HAP-1 (cell line): ENCODE measurements around the gene PTPRR.

ENCODE experiments used
- DNase-seq, 2 experiments: peaks; one replicate each; pipeline ENCODE4 v3.0.0-alpha.2; 2016 to 2020; ENCODE audit warnings: low spot score in 2 of 2
- H3K27me3 ChIP-seq: fragments of 250-450 bp; sonication (Bioruptor Pico); 2 replicates; pipeline ENCODE4 v1.5.1; 2020; ENCODE audit warnings: low read depth, mild to moderate bottlenecking, moderate library complexity
- H3K36me3 ChIP-seq: fragments of 250-450 bp; sonication (Bioruptor Pico); replicated peaks from 2 replicates; pipeline ENCODE4 v1.5.1; 2020; ENCODE audit warnings: mild to moderate bottlenecking
- H3K4me1 ChIP-seq: fragments of 250-450 bp; sonication (Bioruptor Pico); 2 replicates; pipeline ENCODE4 v1.5.1; 2020; ENCODE audit warnings: mild to moderate bottlenecking
- H3K4me3 ChIP-seq: fragments of 250-450 bp; sonication (Bioruptor Pico); 2 replicates; pipeline ENCODE4 v1.5.1; 2020; ENCODE audit warnings: mild to moderate bottlenecking, moderate library complexity
- H3K9me3 ChIP-seq: fragments of 250-450 bp; sonication (Bioruptor Pico); 2 replicates; pipeline ENCODE4 v1.5.1; 2020; ENCODE audit warnings: mild to moderate bottlenecking, moderate library complexity
- in situ Hi-C: fragments of 300-500 bp; cut with MboI; formaldehyde crosslinking; loops from 3 replicates; pipeline ENCODE4 v1.14.3; 2020; ENCODE audit warnings: low sequenced_read_pairs, inconsistent platforms, mixed read lengths

The PTPRR gene

DNA sequence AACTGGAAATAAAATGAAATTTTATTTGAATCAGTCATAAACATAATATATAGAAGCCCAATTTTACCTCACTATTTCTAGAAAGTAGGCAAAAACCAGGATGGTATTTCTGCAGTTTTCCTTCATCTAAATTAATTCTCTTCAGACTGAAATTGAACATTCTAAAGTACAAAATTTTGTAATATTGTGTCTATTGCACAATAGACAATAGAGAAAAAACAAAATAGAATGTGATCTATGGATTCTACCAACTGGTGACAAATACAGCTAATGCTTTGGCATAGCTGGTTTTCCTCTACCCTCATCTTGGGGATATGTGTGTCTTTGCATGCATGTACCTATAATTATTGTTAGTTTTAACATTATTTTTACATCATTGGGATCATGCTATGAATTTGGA is 8.5 kb upstream of the PTPRR start:
- Histone ChIP-seq H3K9me3 (no peaks in the 10 kb centered on the region), H3K36me3 (no peaks in the 10 kb centered on the region), H3K4me1 (no peaks in the 10 kb centered on the region), H3K4me3 (no peak overlapping the region), H3K27me3 (no peaks in the 10 kb centered on the region)
- no peak for DNase-seq
- in situ Hi-C loops, result no loop called here

DNA sequence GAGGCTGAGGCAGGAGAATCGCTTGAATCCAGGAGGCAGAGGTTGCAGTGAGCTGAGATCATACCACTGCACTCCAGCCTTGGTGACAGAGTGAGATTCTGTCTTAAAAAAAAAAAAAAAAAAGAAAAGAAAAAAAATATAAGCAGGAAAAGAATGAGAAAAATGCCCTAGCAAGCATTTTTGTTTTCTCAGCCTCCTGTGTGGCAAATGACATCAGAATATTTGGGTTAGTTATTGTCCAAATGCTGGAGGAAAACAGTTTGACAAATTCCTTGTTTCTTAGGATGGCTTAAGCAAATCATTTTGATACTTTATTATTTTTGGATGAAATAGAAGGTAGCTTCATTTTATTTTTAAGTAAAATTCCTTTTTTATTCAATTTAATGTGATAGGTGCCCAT is 7.5 kb upstream of the PTPRR start:
- Histone ChIP-seq H3K4me3 (no peak overlapping the region), H3K9me3 (no peaks in the 10 kb centered on the region)

DNA sequence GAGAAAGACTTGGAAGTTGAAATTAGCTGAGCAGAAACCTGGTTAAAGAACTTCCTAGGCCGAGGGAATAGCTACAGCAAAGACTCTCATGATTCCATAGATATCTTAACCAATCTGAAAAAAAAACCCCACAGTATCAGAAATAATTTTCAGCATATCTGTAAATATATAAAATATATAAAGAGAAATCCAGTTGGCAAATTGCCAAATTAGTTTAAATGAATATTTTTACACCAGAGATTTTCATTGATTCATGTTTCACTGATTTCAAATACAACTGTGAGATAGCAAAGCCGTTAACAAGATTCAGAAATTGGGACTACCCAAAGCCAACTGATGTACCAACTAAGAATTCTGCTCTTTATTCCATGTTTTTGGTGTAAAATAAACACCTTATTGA is 6.8 kb upstream of the PTPRR start:
- no peaks in the 10 kb centered on the region for H3K4me1 ChIP-seq
- in situ Hi-C loops, result no loop called here
- no peaks in the 10 kb centered on the region for H3K9me3 ChIP-seq
- no peaks in the 10 kb centered on the region for H3K27me3 ChIP-seq
- no peak for DNase-seq
- no peaks in the 10 kb centered on the region for H3K36me3 ChIP-seq
- H3K4me3 ChIP-seq, result no peak overlapping the region

More for the DNA sequence above, 7.5 kb upstream of the PTPRR start:
- in situ Hi-C loops, result no loop called here
- H3K27me3 ChIP-seq, result no peaks in the 10 kb centered on the region
- DNase-seq, result no peak
- H3K36me3 ChIP-seq, result no peaks in the 10 kb centered on the region
- no peaks in the 10 kb centered on the region for H3K4me1 ChIP-seq

DNA sequence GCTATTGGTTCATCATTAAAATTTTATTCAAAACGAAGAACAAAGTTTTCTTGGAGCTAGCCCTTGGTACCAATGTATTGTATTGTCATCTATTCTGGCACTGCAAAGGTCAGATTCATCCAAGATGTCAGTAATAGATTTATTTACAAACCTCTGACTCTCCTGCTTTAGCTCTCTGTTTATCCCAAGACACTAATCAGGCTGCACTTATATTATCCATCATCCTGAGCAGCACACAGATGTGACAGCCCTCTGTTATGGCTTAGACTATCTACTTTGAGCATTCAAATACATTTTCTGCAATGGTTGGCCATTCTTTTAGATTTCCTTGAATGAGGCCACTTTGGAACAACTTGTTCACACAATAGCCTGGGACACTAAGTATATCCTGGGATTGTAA is 5.0 kb upstream of the PTPRR start:
- DNase-seq, result no peak
- in situ Hi-C loops, result no loop called here
- no peaks in the 10 kb centered on the region for H3K27me3 ChIP-seq

DNA sequence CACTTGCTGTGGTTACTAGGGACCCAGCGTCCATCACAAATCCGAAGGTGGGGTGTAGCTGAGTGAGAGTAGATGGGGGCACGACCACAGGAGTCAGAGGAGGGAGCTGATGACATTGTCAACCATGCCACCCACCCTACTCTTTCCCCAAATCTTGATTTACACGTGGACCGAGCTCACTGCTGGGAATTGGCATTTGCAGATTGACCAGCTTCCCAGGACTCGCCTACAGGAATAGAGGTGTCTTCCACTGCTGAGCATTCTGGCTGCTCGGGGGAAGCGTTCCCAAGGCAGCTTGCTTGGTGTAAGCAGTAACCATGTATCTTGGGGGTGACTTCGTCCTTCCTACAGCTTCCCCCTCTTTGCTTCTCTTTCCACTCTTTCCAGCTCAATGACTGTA is 353 bp upstream of the PTPRR start:
- Histone ChIP-seq H3K4me1 (no peaks in the 10 kb centered on the region), H3K4me3 (no peak overlapping the region), H3K36me3 (no peaks in the 10 kb centered on the region), H3K9me3 (no peaks in the 10 kb centered on the region), H3K27me3 (peaks cover 4% of the 10 kb centered on the region)
- in situ Hi-C loops, result no loop called here
- DNase-seq, result no peak

More for the DNA sequence above, 5.0 kb upstream of the PTPRR start:
- Histone ChIP-seq H3K9me3 (no peaks in the 10 kb centered on the region), H3K36me3 (no peaks in the 10 kb centered on the region), H3K4me1 (no peaks in the 10 kb centered on the region), H3K4me3 (no peak overlapping the region)

DNA sequence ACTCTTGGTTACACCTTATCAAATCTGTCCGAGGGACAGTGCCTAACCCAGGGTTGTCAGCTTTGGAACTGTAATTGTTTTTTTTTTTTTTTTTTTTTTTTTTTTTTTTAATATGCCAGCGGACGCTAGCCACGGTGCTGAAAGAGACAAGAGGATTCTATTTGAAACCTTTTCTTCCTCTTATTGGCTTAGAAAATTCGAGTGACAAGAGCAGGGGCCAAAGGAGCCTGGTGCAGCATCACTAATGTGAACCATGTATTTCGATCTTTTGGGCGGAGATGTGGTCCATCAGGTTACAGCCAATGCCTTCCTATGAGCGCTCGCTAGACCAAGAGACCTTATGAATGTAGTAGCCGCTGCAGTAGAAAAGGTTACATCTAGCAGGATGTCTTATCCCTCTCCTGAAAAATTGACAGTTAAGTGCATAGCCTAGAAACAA is 922 bp downstream of the PTPRR start:
- Histone ChIP-seq H3K36me3 (no peaks in the 10 kb centered on the region), H3K4me3 (no peak overlapping the region), H3K27me3 (peaks cover 4% of the 10 kb centered on the region), H3K4me1 (no peaks in the 10 kb centered on the region), H3K9me3 (no peaks in the 10 kb centered on the region)
- peak in 1 of 2 experiments; percentile 7 for DNase-seq
- in situ Hi-C loops, result no loop called here

DNA sequence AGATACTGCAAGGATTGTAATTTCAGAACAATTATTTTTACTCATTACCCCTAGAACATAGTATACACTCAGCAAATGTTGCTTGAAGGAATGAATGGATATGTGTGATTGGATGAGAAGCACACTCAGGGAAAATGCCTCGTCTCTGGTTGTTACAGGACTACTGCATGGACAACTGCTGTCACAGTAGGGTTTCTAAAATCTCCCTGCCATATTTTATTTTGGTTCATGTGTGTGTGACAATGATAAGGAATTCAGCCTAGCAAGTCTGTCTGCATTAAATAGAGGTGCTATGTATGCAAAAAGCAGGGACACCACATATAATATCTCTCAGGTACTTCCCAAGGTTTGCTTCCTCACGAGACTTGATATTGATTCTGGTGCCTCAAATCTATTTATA is 1.4 kb downstream of the PTPRR start:
- in situ Hi-C loops, result no loop called here
- H3K4me1 ChIP-seq, result no peaks in the 10 kb centered on the region
- H3K27me3 ChIP-seq, result peaks cover 6% of the 10 kb centered on the region
- H3K4me3 ChIP-seq, result no peak overlapping the region
- no peaks in the 10 kb centered on the region for H3K36me3 ChIP-seq
- no peak for DNase-seq
- no peaks in the 10 kb centered on the region for H3K9me3 ChIP-seq

DNA sequence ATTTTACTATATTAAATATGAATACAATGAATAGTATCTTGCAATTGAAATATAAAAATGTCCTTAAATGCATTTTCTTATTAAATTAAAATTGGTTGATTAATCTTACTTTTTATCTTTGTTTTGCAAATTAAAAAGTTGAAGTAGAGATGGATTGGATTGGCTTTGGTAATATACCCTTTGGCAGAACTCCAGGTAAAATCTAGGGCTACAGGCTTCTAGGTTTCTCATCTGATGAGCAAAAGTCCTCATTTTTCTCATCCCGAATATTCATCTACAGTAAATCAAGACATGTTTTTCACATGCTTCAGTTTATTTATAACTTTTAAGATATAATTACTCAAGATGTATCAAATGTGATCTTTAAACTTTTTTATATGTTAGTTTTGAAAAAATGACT is 2.2 kb downstream of the PTPRR start:
- Histone ChIP-seq H3K36me3 (no peaks in the 10 kb centered on the region), H3K9me3 (no peaks in the 10 kb centered on the region), H3K27me3 (peaks cover 10% of the 10 kb centered on the region), H3K4me3 (no peak overlapping the region), H3K4me1 (no peaks in the 10 kb centered on the region)
- in situ Hi-C loops, result no loop called here
- no peak for DNase-seq

DNA sequence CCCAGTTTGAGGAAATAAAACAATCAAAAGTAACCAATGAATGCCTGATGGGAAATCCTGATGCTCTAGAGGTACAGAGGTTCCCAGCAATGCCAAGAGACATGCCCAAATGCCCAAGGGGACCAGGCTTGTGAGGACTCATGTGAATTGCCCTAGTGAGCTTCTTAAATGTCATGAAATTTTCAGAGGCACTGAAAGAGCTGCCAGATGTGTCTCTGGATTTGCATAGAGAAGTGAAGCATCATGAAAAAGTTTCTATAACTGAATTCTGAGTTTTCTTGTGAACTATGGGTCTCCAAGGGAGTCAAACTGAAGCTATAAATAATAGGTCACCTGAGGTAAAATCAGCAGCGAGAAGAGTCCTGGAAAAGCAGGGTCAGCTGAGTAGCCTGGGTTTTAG is 9.9 kb downstream of the PTPRR start:
- Histone ChIP-seq H3K27me3 (peaks cover 18% of the 10 kb centered on the region), H3K9me3 (no peaks in the 10 kb centered on the region), H3K4me1 (no peaks in the 10 kb centered on the region; the same call in 1 of the 2 replicates), H3K4me3 (no peak overlapping the region), H3K36me3 (no peaks in the 10 kb centered on the region)
- DNase-seq, result no peak
- in situ Hi-C loops, result no loop called here

DNA sequence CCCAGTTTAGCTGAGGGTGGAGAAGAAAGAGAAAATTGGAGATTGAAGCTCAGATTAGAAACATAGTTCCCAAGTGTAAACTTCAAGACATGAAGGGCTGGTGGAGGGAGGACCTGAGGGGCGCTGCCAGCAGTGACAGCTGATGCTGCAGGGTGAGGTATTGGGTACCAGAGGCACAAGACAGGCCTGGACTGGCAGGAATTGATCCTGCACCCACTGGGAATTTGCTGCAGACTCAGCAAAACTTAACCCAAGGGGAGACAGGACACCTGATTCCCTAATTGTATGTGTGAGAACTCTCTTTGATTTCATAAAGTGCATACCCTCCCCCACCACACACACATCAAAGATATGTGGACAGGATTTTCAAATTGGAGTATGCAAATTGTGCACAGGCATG is 11.6 kb downstream of the PTPRR start:
- in situ Hi-C loops, result no loop called here
- Histone ChIP-seq H3K27me3 (peaks cover 21% of the 10 kb centered on the region), H3K4me1 (peaks cover 3% of the 10 kb centered on the region; the same call in 1 of the 2 replicates), H3K36me3 (no peaks in the 10 kb centered on the region), H3K4me3 (no peak overlapping the region), H3K9me3 (no peaks in the 10 kb centered on the region)
- DNase-seq, result no peak

DNA sequence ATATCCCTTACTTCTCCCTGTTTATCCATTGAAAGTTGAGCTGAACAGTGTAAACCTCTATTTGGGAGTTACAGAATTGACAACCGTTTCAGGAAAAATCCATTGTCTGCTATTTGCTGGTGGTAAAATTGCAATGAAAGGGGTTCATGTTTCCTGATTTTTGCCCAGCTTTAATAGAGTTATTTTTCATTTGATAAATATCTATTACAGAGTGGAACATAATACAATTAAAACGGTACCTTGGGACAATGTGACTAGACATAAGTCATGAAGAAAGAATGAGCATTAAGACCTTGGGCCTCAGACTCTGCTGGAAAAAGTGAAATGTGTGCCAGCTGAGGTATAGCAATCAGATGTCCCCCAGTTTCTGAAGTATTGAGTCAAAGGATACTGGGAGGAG is 13.1 kb downstream of the PTPRR start:
- Histone ChIP-seq H3K4me1 (peaks cover 3% of the 10 kb centered on the region; the same call in 1 of the 2 replicates), H3K36me3 (no peaks in the 10 kb centered on the region), H3K9me3 (no peaks in the 10 kb centered on the region), H3K27me3 (peaks cover 22% of the 10 kb centered on the region), H3K4me3 (no peak overlapping the region)
- DNase-seq, result no peak
- in situ Hi-C loops, result no loop called here

DNA sequence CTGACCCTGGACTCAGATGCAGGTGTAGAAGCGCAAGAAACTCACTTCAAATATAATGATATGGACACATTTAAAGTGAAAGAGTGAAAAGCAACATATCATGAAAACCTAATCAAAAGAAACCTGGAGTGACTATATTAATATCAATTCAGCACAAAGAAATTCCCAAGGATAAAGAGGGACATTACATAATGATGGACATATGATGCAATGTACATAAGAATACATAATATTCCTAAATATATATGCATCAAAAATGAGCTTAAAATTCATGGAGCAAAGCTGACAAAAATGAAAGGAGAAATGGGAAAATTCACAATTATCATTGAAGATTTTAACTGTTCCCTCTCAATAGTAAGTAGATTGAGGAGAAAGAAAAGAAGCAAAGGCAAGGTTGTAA is 24.6 kb downstream of the PTPRR start:
- H3K36me3 ChIP-seq, result no peaks in the 10 kb centered on the region
- H3K27me3 ChIP-seq, result peaks cover 4% of the 10 kb centered on the region
- H3K9me3 ChIP-seq, result no peaks in the 10 kb centered on the region; the same call in 1 of the 2 replicates
- in situ Hi-C loops, result no loop called here
- no peak overlapping the region for H3K4me3 ChIP-seq
- H3K4me1 ChIP-seq, result no peaks in the 10 kb centered on the region
- DNase-seq, result no peak

DNA sequence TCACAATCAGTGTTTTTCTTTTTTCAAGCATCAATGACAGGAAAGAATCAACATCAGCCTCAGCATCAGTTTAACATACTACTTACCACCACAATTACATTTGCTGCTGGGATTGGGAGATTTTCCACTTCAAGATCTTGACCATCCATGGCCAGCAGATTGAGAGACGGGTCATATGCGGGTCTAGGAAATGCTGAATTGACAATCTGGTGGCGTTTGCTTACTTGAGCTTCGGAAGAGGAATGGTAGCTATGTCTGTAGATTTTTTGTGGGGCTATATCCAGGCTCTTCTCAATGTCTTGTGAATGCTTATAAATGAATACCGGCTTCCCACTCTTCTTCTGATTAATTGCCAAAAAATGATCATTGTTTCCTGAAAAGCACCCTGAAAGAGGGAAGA is 27.9 kb downstream of the PTPRR start:
- Histone ChIP-seq H3K9me3 (no peaks in the 10 kb centered on the region), H3K4me1 (no peaks in the 10 kb centered on the region), H3K36me3 (no peaks in the 10 kb centered on the region), H3K27me3 (peaks cover 6% of the 10 kb centered on the region), H3K4me3 (no peak overlapping the region)
- in situ Hi-C loops, result no loop called here
- no peak for DNase-seq

DNA sequence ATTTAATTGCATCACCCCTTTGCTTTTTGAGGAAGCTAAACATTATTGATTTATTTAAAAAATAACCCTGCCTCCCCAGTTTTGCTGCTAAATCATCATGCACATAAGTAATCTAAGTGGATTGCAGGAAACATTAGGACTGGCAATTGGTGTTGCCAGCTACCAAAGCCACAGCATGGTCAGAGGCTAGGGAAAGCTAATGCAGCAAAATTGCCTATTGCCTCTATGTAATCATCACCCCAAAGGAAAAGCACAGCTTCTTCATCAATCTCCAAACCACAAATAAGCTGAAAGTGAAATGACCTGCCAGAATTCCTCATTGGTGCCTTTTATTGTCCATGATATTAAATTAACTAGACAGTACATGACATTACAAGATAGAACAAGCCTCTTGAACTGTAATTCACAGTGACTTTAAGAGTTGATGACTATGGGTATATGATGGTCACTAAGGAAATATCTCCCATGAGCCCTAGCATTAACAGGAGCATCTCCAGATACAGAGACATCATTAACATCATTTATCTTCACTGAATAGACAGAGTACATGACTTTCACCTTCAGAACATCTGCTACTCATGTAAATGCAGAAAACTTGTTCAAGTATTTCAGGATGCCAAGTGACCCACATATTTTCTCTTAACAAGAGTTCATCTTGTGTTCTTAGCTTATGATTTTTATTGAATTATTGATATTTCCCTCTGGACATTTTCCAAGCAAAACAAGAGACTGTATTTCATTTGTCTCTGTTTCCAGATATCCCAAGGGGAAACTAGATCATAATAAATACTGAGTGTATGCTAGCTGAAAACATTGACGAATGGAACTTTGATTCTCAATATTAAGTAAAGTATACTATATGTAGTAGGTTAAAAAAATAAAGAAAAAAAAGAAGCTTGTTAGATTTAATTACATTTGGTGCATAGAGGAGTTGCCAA is 29.4 kb downstream of the PTPRR start:
- Histone ChIP-seq H3K9me3 (no peaks in the 10 kb centered on the region), H3K4me3 (no peak overlapping the region), H3K4me1 (no peaks in the 10 kb centered on the region), H3K27me3 (peaks cover 6% of the 10 kb centered on the region), H3K36me3 (no peaks in the 10 kb centered on the region)
- no peak for DNase-seq
- in situ Hi-C loops, result no loop called here
